ENCODE measurements around the gene GRIK2. TPM values are rescaled to one million over a fixed set of nuclear protein-coding genes. Genes with fewer than 3 reads are reported as not detected.

Gene GRIK2
- total RNA-seq, 4 donors from 2014 or later, result 1.4 to 51.9 (median 9.6) TPM

- no peak for TF ChIP-seq POLR2A (IDR thresholded peaks at IDR 0.05)
- no peak for TF ChIP-seq CTCF (IDR thresholded peaks at IDR 0.05)
- Histone ChIP-seq H3K27ac (no peak overlapping the region), H3K4me3 (replicated peaks in 1 of 3) (no peak overlapping the region), H3K4me1 (no peaks in the 10 kb centered on the region), H3K36me3 (no peaks in the 10 kb centered on the region), H3K27me3 (no peaks in the 10 kb centered on the region), H3K9me3 (no peaks in the 10 kb centered on the region)
- DNase-seq, result no peak
- intact Hi-C loops (cut with DNase I), result no loop called here
Measured at GRCh38 chr6:101577091-101577490, 183.6 kb downstream of the GRIK2 start.

DNA sequence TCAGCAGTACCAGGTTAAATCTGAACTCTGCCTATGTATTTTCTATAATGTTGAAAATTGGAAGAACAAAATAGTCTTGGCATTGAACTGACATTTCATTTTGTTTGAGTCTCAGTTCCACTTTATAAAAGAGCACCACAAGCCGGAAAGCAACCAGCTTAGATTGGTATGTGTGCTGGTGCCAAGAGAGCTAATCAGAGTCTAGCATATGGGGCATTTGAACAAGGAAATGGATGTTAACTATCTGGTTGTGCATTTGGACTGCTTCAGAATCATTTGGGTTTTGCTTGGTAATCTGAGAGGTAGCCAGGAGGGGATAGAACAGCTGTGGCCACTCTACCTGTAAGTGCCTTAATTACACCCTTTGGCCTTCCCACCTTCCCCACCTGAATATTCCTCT is 184.8 kb downstream of the GRIK2 start:
- 94 to 95% methylated on average over 1 of the region's 1 CpG for WGBS, 2 donors
- H3K9me3 ChIP-seq, result no peaks in the 10 kb centered on the region
- H3K27ac ChIP-seq, result no peak overlapping the region
- intact Hi-C loops (cut with DNase I), result no loop called here
- DNase-seq, result no peak
- H3K27me3 ChIP-seq, result no peaks in the 10 kb centered on the region
- TF ChIP-seq CTCF (IDR thresholded peaks at IDR 0.05) (no peak), POLR2A (IDR thresholded peaks at IDR 0.05) (no peak)
- no peaks in the 10 kb centered on the region for H3K36me3 ChIP-seq
- H3K4me3 ChIP-seq (replicated peaks in 1 of 3), result no peak overlapping the region
- no peaks in the 10 kb centered on the region for H3K4me1 ChIP-seq

DNA sequence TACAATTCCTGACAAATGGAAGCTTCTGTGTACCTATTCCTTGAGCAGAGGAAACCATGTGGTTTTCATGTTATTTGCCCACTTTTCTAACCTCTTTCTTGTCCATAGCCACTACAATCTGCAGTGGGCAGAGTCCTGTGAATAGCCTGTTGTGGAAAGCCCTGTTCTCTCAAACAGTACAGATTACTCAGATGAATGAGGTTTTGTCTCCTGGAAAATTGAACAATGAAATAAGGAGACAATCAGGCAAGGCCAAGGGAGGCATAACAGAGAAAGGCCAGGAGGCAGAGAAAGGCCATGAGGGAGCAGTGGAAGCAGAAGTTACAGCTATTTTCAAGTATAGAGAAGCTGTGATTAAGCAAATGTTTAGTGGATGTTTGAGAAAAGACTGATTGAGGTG is 189.3 kb downstream of the GRIK2 start:
- Histone ChIP-seq H3K27ac (no peak overlapping the region), H3K36me3 (no peaks in the 10 kb centered on the region), H3K4me3 (replicated peaks in 1 of 3) (no peak overlapping the region), H3K4me1 (no peaks in the 10 kb centered on the region), H3K27me3 (no peaks in the 10 kb centered on the region), H3K9me3 (no peaks in the 10 kb centered on the region)
- intact Hi-C loops (cut with DNase I), result no loop called here
- no peak for DNase-seq
- no peak for TF ChIP-seq CTCF (IDR thresholded peaks at IDR 0.05)
- TF ChIP-seq POLR2A (IDR thresholded peaks at IDR 0.05), result no peak

DNA sequence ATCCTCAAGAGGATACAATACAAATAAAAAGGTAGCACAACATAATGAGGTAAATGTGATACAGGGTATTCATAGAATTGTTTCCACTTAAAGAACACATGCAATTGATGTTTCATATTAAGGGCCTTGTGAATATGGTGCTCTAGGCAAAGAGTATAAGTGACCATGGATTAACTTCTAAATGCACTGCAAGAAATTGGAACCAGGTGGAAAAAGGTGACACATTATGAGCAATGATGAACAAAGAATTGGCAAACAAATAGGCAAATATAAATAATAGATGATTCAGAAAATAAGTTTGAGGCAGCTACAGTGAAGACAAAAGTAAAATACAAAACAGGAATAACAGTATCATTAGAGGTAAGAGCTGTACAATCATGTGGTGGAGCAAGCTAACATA is 192.0 kb downstream of the GRIK2 start:
- intact Hi-C loops (cut with DNase I), result no loop called here
- H3K9me3 ChIP-seq, result no peaks in the 10 kb centered on the region
- H3K4me1 ChIP-seq, result no peaks in the 10 kb centered on the region
- no peaks in the 10 kb centered on the region for H3K36me3 ChIP-seq
- H3K27ac ChIP-seq, result no peak overlapping the region
- no peak overlapping the region for H3K4me3 ChIP-seq (replicated peaks in 1 of 3)
- DNase-seq, result no peak
- H3K27me3 ChIP-seq, result no peaks in the 10 kb centered on the region
- no peak for TF ChIP-seq CTCF (IDR thresholded peaks at IDR 0.05)
- no peak for TF ChIP-seq POLR2A (IDR thresholded peaks at IDR 0.05)

DNA sequence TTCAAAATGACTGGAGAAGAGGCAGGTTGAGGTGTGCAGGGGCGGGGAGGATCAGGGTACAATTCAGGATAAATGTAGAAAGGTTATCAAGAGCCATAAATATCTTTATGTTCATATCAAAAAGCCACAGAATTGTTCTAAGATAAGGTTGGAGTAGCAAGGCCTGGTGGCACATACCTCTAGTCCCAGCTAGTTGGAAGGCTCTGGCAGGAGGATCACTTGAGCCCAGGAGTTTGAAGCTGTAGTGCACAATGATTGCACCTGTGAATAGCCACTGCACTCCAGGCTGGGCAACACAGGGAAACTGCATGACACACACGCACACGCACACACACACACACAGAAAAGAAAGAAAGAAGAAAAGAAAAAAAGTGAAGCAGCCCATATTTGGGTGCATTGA is 194.8 kb downstream of the GRIK2 start:
- intact Hi-C loops (cut with DNase I), result no loop called here
- WGBS, 2 donors, result 86 to 92% methylated on average over 3 of the region's 3 CpGs
- no peaks in the 10 kb centered on the region for H3K4me1 ChIP-seq

More for the DNA sequence above, 194.8 kb downstream of the GRIK2 start:
- Histone ChIP-seq H3K27ac (no peak overlapping the region), H3K4me3 (replicated peaks in 1 of 3) (no peak overlapping the region), H3K36me3 (no peaks in the 10 kb centered on the region), H3K27me3 (no peaks in the 10 kb centered on the region), H3K9me3 (no peaks in the 10 kb centered on the region)
- DNase-seq, result no peak
- TF ChIP-seq CTCF (IDR thresholded peaks at IDR 0.05) (no peak), POLR2A (IDR thresholded peaks at IDR 0.05) (no peak)

All from thyroid gland (tissue), 4 donors.